HG03139 (cell line): ENCODE measurements around the gene ZDHHC6.
"Not testable (repeated sequence)": the region's sequence is repeated elsewhere in the genome, so short reads cannot be mapped to it uniquely, and the experiment has no call there.

ENCODE experiments used
- ATAC-seq: cut with Tn5 transposase; IDR thresholded peaks from one replicate; pipeline ENCODE4 v1.9.1; 2021; ENCODE audit not compliant: unreplicated experiment

Gene ZDHHC6

GRCh38 chr10:112446055-112446854, 459 bp downstream of the ZDHHC6 start:
- no peak for ATAC-seq

DNA sequence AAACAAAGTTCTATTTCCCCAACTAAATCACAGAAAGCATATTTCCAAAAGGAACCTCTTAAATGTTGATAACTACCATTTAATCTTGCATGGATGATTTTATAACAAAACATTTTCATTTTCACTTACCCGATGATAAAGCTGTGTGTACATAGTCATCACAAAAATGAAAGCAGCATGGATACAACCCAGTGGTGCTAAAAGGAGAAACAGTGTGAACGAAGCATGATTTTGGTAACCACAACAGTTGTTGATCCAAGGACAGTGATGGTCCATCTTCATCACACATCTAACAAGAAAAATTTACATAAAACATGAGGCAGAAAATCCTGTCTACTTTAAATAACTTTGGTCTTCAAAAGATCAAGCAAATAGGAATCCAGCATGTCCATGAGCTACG, 4.7 kb downstream of the ZDHHC6 start:
- no peak for ATAC-seq

- ATAC-seq = no peak
Measured at GRCh38 chr10:112441520-112441919, 5.2 kb downstream of the ZDHHC6 start.

DNA sequence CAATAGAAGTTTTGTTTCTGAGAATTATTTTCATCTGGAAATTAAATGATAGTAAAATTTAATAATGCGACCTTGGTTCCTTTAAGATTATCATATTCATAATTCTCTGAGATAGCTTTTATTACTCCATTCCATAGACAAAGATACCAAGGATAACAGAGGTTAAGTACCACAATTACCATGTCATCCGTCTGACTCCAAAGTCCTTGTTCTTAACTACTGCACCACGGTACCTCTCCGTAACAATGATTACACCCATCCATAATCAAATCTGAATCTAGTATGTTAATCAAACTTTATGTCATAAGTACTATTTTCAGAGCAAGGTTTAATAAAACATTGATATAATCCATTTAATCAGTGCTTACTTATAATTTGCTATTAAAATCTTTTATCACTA, 8.4 kb downstream of the ZDHHC6 start:
- ATAC-seq = no peak

- no peak for ATAC-seq
Measured at GRCh38 chr10:112434988-112435619, 11.6 kb downstream of the ZDHHC6 start.

GRCh38 chr10:112433136-112433535, 13.6 kb downstream of the ZDHHC6 start:
- no peak for ATAC-seq

- no peak for ATAC-seq
Measured at GRCh38 chr10:112429654-112430230, 17.0 kb downstream of the ZDHHC6 start.

DNA sequence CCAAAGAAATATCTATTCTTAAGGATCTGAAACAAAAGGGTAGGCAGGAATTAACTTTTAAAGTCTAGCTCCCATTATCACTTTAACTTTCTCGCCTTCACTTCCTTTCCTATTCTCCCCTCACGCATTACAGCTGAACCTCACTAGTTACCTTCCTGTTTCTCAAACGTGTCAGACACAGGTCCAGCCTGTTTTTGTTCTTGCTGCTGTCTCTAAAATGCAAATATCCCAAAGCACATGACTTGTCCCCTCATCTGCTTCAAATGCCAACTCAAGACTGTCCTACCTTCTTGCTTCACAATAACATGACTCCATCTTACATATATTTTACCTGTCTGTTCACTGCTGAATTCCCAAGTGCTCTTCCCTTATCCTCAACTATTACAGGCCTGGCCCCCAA, 17.6 kb downstream of the ZDHHC6 start:
- ATAC-seq = no peak

GRCh38 chr10:112426111-112426510, 20.6 kb downstream of the ZDHHC6 start:
- ATAC-seq = no peak

DNA sequence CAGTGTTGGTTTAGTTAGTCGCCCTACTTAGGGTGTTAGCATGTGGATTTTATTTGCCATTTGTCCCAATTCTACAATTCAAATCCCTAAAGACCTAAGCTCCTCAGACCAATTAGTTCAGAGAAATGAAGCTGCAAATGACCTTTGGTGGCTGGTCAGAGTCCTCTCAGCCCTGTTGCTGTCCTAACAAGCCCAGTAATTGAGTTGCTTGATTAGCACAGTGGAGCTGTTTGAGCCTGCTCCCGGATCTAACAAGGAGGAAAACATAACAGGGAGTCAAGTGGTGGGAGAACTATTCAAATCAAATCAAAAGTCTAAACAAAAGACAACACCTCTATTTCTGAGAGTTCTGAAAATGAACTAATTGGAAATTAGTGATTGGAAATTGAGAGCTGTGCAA, 22.1 kb downstream of the ZDHHC6 start:
- ATAC-seq = no peak

GRCh38 chr10:112421731-112422130, 25.0 kb downstream of the ZDHHC6 start:
- no peak for ATAC-seq

DNA sequence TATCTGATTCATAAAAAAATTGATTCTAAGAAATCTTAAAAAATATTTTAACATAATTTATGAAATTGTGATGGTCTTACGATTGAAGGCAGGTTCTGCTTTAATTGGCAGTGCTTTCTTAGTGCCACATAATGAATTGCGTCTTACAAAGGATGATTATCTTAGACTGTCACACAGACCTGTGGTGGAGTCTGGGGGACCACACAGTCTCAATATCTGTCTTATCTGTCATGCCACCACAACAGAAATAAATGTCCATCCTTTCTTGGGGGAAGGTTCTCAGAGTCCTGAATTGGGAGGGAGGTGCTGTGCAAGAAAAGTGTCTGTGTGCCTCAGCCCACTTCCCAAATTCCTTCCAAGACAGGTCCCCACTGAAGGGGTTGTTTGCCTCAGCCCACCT, 34.0 kb downstream of the ZDHHC6 start:
- no peak for ATAC-seq

- no peak for ATAC-seq
Measured at GRCh38 chr10:112409755-112410154, 37.0 kb downstream of the ZDHHC6 start.

- ATAC-seq = no peak
Measured at GRCh38 chr10:112409299-112409698, 37.4 kb downstream of the ZDHHC6 start.

DNA sequence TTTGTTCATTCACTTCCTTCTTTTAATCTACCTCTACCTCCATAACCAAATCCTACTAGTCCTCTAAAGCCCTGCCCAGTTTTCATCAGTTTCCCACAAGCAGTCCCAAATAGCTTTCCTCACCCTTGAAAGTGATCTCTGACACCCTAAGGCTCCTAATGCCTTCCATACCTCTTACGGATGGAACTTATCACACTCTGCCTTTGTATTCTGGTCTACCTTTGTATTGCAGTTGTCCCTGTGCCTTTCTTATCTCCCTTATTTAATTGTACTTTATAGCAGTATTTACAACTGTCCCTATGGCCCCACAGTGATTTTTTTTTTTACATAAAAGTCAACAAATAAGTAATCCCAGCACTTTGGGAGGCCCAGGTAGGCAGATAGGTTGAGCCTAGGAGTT, 39.0 kb downstream of the ZDHHC6 start:
- no peak for ATAC-seq

GRCh38 chr10:112406806-112407205, 39.9 kb downstream of the ZDHHC6 start:
- ATAC-seq = not testable (repeated sequence)

- no peak for ATAC-seq
Measured at GRCh38 chr10:112404617-112405016, 42.1 kb downstream of the ZDHHC6 start.

DNA sequence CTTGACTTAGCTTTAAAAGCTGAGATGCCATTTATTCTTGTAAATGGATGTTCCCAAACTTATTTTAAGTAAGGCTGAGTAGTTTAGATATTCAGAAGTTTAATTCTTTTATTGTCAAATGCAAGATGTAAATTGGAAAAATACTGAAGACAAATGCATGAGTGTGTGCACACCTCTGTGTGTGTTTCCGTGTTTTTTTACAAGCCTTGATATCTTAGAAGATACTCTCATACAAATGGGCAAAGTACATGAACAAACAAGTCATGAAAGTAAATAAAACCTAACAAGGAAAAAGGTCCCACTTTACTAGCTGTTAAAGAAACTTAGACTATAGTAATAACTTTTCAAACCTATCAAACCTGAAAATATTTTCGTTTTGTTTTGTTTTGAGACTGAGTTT, 43.8 kb downstream of the ZDHHC6 start:
- no peak for ATAC-seq

- ATAC-seq = no peak
Measured at GRCh38 chr10:112397592-112397991, 49.1 kb downstream of the ZDHHC6 start.

GRCh38 chr10:112395809-112396530, 50.7 kb downstream of the ZDHHC6 start:
- no peak for ATAC-seq

- ATAC-seq = no peak
Measured at GRCh38 chr10:112394475-112394875, 52.2 kb downstream of the ZDHHC6 start.

DNA sequence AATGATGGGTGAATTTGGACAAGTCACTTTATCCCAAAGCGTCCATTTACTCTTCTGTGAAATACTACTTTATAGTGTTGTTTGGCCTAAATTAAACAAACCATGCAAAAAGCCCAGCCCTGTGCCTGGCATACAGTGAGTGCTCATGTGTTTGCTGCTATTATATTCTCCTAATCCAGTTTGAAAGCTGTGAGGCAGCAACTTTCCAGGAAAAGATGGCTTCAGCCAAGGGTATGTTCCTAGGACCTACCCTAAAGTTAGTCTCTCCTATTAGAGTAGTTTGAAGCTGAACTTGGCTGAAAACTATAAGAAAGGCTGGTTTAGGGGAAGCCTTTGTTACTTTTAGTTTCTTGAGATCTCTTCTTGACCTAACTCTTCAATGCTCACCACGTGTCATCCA, 52.9 kb downstream of the ZDHHC6 start:
- ATAC-seq = no peak
